GM19467 (cell line): ENCODE data around the gene GOLPH3.
"Not testable (repeated sequence)": the region's sequence is repeated elsewhere in the genome, so short reads cannot be mapped to it uniquely, and the experiment has no call there.

Experiments
- ATAC-seq: cut with Tn5 transposase; IDR thresholded peaks from one replicate; pipeline ENCODE4 v1.9.1; 2021; ENCODE audit warnings: mild to moderate bottlenecking, moderate library complexity; ENCODE audit not compliant: unreplicated experiment

The GOLPH3 gene

DNA sequence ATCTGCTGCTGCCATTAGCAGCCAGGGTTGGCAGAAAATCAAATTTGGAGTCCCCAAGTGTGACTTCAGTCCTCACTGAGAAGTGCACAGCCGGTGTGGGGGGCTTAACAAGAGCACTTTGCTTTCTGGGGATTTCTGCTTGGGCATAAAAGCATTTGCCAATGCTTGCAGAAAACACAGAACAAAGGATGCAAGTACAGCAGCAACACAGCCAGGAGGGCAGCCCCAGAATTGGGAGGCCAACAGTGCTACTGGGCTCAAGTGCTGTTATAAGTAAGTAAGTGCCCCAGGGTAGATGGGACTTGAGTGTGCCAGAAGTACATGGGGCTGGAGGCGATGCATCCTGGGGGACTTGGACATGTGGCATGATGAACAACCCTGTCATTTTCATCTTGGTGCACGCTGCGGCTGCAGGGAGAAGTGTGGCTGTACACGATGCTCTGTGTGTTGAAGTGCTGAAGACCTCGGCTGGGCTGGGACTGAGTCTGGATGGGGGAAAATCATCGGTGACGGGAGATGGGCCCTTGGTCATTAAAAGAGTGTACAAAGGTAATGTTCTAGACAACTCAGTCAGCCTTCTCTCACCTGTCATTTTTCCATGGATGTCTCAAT, 73.3 kb downstream of the GOLPH3 start:
- ATAC-seq = no peak

DNA sequence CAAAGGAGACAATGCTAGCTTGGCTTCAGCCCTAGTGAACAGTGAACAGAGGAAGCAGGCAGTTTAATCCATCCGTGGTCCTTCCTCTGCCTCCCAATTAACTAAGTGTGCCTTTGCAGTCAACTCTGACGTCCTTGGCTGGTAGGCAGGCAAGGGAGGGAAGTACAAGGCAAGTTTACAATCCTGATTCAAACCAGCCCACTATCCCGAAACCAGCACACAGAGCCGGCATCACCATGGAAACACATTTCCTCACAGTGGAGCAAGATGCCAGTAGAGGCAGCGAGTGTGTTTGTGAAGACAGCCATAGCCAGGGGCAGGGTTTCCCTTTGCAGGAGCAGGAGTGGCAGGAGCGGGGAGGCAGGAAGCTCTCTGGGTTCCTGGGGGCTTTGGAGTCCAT, 73.9 kb downstream of the GOLPH3 start:
- ATAC-seq = no peak

DNA sequence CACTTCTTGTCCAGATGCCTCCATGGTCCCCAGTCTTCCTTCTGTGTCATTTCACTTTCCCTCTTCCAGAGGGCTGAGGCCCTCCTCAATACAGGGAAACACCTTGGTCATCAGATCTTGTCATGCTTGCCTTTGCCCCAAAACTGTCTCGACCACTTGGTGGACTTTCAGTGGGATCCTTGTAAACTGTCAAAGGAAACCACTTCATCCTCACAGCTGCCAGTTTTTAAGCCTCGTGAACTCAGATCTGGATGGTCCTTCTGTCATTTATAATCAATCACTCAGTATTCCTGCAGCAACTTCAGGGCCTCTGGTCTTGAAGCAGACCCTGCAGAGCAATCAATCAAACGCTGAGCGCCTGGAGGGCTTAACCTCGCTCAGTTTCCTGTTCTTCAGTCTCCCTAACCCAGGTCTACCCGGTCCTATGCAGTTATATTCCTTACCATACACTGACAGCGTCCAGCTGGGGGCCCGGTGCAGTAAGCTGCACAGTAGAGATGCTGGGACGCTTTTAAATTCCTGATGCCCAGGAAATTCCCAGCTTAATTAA, 74.6 kb downstream of the GOLPH3 start:
- no peak for ATAC-seq

DNA sequence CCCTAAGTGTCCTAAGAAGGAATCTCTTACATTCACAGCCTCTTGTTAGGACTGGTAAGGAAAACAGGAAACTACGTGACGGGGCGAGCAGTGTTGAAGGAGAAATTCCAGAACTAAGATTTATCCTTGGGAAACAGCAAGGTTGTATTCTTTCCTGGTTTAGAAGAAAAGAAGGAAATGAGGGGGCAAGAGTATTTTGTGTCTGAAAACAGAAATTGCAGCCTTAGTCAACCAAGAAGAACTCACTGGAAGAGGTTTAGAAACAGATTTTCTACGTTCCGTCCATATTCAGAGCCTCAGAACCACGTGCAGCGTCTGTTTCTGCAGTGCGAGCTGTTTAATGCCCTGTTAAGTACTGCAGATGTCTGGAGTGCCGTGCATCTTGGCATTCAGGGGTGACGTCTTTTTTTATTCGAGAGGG, 75.2 kb downstream of the GOLPH3 start:
- ATAC-seq = no peak

DNA sequence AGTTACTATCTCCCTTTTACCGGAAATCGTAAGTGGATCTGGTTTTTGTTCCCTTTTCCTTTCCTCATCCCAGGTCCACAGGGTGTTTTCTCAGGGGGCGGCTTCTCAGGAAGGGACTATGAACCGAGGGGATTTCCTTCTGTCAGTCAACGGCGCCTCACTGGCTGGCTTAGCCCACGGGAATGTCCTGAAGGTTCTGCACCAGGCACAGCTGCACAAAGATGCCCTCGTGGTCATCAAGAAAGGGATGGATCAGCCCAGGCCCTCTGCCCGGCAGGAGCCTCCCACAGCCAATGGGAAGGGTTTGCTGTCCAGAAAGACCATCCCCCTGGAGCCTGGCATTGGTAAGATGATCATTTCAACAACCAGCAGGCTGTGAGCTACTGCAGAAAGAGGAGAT, 75.8 kb downstream of the GOLPH3 start:
- no peak for ATAC-seq

DNA sequence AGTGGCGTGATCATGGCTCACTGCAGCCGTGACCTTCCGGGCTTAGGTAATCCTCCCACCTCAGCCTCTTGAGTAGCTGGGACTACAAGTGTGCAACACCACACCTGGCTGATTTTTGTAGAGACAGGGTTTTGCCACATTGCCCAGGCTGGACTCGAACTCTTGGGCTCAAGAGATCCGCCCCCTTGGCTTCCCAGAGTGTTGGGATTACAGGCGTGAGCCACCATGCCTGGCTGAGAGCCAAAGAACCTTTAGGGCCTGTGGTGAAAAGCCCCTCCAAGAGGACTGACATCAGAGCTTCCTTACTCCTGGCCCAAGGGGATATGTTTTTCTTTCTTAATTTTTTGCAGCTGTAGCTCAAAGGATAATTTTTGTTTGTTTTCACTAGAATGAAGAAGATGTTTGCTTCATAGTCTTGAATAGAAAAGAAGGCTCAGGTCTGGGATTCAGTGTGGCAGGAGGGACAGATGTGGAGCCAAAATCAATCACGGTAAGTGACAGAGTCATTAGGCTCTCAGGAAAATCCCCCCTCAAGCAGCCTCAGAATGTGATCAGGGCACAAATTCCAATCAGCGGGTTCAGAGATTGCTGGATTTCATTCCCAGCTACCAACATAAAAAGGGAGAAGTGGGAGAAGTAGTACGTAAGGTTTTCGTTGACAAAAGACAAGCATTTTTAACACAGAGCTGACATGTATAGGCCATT, 77.1 kb downstream of the GOLPH3 start:
- ATAC-seq = no peak

DNA sequence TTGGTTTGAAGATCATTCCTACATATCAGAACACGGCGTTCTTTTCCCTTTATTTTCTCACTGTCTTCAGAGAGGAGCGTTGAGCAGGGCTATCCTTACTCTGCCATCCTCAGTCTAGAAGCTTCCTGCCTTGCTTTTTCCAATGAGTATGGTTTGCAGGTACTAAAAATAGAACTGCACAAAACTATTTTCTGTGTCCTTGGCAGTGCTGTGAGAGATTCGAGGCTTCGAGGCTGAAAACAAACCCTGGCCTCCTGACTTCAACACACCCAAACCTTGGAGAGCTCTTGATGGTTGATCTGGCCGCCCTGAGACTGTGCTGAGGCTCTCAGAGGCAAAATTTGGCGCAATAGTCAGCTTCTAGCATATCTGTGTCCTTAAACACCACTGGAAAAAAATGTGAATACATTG, 78.9 kb downstream of the GOLPH3 start:
- no peak for ATAC-seq

DNA sequence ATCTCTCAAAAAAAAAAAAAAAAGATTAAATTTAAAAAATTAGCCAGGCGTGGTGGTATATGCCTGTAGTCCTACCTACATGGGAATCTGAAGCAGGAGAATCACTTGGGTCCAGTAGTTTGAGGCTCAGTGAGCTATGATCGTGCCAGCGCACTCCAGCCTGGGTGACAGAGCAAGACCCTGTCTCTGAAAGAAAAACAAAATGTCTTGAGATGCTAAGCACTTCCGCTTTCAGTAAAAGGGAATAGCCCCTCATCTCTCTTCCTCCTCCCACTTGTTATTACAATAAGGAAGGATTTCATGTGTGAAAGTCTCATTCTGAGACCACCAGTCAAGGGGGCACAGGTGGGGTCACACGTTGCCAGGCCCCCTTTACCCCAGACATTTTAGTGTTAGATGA, 79.4 kb downstream of the GOLPH3 start:
- ATAC-seq = no peak

DNA sequence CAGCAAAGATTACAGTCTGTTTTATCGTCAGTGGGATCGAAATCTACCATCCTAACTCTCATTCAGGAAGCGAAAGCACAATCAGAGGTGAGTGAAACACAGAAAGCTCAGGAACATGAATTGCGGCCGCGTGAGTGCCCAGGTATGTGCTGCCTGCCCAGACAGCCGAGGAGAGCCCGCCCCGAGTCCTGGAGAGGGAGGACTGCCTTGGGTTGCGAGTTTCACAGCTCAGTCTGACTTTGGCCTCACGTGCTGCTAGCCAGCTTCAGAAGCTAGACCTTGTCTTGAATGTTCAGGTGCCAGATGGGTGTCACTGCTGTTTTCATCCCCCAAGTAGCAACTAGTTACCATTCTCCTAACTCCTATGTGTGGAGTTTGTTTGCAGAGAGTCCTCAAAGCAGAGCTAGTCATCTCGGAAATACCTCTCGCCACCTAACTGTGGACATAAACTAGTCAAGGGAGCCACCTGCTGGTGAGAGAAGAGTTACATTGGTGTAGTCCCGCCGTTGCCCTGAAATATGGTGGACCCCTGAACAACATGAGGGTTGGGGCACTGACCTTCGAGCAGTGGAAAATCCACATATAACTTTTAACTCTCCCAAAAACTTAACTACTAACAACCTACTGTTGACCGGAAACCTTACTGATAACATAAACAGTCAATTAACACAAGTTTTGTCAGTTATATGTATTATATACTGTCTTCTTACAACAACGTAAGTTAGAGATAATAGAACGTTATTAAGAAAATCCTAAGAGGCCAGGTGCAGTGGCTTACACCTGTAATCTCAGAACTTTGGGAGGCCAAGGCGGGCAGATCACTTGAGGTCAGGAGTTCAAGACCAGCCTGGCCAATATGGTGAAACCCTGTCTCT, 80.9 kb downstream of the GOLPH3 start:
- peak; percentile 86 for ATAC-seq

DNA sequence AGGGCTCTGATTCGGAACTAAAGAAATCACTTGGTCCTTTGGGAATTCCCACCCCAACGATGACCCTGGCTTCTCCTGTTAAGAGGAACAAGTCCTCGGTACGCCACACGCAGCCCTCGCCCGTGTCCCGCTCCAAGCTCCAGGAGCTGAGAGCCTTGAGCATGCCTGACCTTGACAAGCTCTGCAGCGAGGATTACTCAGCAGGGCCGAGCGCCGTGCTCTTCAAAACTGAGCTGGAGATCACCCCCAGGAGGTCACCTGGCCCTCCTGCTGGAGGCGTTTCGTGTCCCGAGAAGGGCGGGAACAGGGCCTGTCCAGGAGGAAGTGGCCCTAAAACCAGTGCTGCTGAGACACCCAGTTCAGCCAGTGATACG, 83.4 kb downstream of the GOLPH3 start:
- no peak for ATAC-seq

DNA sequence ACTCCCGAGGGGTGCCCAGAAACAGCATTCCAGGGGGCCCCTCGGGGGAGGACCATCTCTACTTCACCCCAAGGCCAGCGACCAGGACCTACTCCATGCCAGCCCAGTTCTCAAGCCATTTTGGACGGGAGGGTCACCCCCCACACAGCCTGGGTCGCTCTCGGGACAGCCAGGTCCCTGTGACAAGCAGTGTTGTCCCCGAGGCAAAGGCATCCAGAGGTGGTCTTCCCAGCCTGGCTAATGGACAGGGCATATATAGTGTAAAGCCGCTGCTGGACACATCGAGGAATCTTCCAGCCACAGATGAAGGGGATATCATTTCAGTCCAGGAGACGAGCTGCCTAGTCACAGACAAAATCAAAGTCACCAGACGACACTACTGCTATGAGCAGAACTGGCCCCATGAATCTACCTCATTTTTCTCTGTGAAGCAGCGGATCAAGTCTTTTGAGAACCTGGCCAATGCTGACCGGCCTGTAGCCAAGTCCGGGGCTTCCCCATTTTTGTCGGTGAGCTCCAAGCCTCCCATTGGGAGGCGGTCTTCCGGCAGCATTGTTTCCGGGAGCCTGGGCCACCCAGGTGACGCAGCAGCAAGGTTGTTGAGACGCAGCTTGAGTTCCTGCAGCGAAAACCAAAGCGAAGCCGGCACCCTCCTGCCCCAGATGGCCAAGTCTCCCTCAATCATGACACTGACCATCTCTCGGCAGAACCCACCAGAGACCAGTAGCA, 83.9 kb downstream of the GOLPH3 start:
- no peak for ATAC-seq

DNA sequence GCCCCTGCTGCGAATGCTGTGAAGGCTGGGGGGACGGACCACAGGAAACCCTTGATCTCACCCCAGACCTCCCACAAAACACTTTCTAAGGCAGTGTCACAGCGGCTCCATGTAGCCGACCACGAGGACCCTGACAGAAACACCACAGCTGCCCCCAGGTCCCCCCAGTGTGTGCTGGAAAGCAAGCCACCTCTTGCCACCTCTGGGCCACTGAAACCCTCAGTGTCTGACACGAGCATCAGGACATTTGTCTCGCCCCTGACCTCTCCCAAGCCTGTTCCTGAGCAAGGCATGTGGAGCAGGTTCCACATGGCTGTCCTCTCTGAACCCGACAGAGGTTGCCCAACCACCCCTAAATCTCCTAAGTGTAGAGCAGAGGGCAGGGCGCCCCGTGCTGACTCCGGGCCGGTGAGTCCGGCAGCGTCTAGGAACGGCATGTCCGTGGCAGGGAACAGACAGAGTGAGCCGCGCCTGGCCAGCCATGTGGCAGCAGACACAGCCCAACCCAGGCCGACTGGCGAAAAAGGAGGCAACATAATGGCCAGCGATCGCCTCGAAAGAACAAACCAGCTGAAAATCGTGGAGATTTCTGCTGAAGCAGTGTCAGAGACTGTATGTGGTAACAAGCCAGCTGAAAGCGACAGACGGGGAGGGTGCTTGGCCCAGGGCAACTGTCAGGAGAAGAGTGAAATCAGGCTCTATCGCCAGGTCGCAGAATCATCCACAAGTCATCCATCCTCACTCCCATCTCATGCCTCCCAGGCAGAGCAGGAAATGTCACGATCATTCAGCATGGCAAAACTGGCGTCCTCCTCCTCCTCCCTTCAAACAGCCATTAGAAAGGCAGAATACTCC, 84.7 kb downstream of the GOLPH3 start:
- ATAC-seq = no peak

DNA sequence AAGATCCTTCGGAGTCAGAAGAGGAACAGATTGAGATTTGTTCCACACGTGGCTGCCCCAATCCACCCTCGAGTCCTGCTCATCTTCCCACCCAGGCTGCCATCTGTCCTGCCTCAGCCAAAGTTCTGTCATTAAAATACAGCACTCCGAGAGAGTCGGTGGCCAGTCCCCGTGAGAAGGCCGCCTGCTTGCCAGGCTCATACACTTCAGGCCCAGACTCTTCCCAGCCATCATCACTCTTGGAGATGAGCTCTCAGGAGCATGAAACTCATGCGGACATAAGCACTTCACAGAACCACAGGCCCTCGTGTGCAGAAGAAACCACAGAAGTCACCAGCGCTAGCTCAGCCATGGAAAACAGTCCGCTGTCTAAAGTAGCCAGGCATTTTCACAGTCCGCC, 85.9 kb downstream of the GOLPH3 start:
- no peak for ATAC-seq

DNA sequence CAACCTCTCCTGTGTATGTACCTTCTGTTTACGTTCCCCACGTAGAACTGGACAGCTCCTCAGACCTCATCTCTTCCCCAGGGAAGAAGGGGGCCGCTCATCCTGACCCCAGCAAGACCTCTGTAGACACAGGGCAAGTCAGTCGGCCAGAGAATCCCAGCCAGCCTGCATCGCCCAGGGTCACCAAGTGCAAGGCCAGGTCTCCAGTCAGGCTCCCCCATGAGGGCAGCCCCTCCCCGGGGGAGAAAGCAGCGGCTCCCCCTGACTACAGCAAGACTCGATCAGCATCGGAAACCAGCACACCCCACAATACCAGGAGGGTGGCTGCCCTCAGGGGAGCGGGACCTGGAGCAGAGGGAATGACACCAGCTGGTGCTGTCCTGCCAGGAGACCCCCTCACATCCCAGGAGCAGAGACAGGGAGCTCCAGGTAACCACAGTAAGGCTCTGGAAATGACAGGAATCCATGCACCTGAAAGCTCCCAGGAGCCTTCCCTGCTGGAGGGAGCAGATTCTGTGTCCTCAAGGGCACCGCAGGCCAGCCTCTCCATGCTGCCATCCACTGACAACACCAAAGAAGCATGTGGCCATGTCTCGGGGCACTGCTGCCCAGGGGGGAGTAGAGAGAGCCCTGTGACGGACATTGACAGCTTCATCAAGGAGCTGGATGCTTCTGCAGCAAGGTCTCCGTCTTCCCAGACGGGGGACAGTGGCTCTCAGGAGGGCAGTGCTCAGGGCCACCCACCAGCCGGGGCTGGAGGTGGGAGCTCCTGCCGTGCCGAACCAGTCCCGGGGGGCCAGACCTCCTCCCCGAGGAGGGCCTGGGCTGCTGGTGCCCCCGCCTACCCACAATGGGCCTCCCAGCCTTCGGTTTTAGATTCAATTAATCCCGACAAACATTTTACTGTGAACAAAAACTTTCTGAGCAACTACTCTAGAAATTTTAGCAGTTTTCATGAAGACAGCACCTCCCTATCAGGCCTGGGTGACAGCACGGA, 86.7 kb downstream of the GOLPH3 start:
- ATAC-seq = no peak

DNA sequence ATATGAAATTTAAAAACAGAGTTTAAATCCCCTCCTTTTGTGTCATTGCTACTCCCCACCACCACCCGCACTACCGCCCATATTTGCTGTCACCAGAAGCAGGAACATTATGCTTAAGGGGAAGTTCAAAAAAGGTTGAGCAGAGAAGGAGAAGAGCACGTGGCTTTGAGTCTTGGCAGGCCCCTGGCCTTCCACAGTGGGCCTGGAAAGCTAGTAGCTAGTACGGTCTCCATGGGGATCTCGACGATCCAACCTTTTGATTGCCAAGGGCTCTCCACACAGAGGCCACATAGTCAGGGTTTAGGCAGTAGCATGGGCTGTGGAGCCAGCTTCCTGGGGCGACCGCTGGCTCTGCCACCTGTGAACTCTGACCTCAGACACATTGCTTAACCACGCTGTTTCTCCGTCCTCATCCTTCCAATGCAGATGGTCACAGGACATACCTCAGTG, 90.1 kb downstream of the GOLPH3 start:
- ATAC-seq = no peak

DNA sequence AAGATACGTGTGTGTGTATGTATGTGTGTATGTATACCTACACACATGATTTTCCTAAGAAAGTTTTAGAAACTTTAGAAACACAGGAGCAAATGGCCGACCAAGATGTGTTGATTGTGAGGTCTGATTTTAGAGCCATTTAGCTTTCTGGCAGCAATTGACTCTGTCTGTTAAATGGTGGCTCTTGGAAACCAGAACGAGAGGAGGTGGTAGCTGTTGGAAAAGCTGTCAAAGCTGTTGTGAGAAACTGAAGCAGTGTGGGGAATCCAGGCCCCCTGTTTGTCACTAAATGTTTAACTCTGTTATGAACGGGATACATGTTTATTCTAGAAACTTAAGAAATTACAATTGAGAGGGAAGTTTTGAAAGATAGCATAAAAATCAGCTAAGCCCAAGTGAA, 91.4 kb downstream of the GOLPH3 start:
- no peak for ATAC-seq

DNA sequence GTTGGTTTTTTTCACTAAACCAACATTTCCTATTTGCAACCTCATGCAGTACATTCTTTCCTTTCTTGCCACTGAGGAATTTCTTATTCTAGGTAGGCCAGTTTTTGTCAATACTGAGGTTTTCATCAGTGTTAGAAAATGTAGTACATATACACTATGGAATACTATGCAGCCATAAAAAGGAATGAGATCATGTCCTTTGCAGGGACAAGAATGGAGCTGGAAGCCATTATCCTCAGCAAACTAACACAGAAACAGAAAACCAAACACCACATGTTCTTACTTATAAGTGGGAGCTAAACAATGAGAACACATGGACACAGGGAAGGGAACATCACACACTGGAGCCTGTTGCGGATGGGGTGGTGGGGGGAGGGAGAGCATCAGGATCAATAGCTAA, 93.6 kb downstream of the GOLPH3 start:
- not testable (repeated sequence) for ATAC-seq

DNA sequence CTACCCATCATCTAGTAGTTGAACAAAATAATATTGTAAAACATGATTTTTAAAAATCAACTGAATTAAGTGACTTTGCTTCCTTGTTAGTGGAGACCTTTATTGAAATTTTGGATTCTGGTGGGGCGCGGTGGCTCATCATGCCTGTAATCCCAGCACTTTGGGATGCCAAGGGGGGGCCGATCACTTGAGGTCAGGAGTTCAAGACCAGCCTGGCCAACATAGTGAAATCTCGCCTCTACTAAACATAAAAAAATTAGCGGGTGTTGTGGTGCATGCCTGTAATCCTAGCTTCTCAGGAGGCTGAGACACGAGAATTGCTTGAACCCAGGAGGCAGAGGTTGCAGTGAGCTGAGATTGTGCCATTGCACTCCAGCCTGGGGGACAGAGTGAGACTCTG, 95.3 kb downstream of the GOLPH3 start:
- ATAC-seq = not testable (repeated sequence)
